HG02970 (cell line): ENCODE data around the gene CELSR2.
"Not testable (repeated sequence)": the region's sequence is repeated elsewhere in the genome, so short reads cannot be mapped to it uniquely, and the experiment has no call there.

Experiments used
- ATAC-seq: cut with Tn5 transposase; IDR thresholded peaks from one replicate; pipeline ENCODE4 v1.9.1; 2021; ENCODE audit warnings: mild to moderate bottlenecking, moderate library complexity, moderate number of reproducible peaks; ENCODE audit not compliant: unreplicated experiment, low FRiP score

Gene CELSR2

GRCh38 chr1:109248797-109249629 is at the start of gene CELSR2:
TSS of gene CELSR2 (plus strand) at chr1:109249539. CDS start at chr1:109250080, 541 bp downstream.
- ATAC-seq: peak; percentile 62

- ATAC-seq: no peak
Measured at GRCh38 chr1:109199710-109200109, 49.6 kb upstream of the CELSR2 start.

GRCh38 chr1:109201123-109201703 is 48.1 kb upstream of the CELSR2 start:
- no peak for ATAC-seq

GRCh38 chr1:109204484-109204883 is 44.9 kb upstream of the CELSR2 start:
- ATAC-seq: no peak

GRCh38 chr1:109206339-109206738 is 43.0 kb upstream of the CELSR2 start:
- no peak for ATAC-seq

- ATAC-seq: no peak
Measured at GRCh38 chr1:109207467-109208103, 41.8 kb upstream of the CELSR2 start.

- ATAC-seq: no peak
Measured at GRCh38 chr1:109208394-109208793, 40.9 kb upstream of the CELSR2 start.

- ATAC-seq: no peak
Measured at GRCh38 chr1:109208836-109209463, 40.4 kb upstream of the CELSR2 start.

- no peak for ATAC-seq
Measured at GRCh38 chr1:109210058-109210457, 39.3 kb upstream of the CELSR2 start.

GRCh38 chr1:109213345-109213823 is 36.0 kb upstream of the CELSR2 start:
- ATAC-seq: no peak

GRCh38 chr1:109213824-109214693 is 35.3 kb upstream of the CELSR2 start, which contains the start of gene SARS1:
TSS of gene SARS1 (plus strand) at chr1:109213918. CDS start at chr1:109213993, 75 bp downstream.
- ATAC-seq: peak; percentile 88

- no peak for ATAC-seq
Measured at GRCh38 chr1:109214695-109215623, 34.4 kb upstream of the CELSR2 start.

- ATAC-seq: no peak
Measured at GRCh38 chr1:109216662-109217061, 32.7 kb upstream of the CELSR2 start.

- no peak for ATAC-seq
Measured at GRCh38 chr1:109218516-109218915, 30.8 kb upstream of the CELSR2 start.

GRCh38 chr1:109221201-109221600 is 28.1 kb upstream of the CELSR2 start:
- not testable (repeated sequence) for ATAC-seq

- no peak for ATAC-seq
Measured at GRCh38 chr1:109225308-109225707, 24.0 kb upstream of the CELSR2 start.

- ATAC-seq: no peak
Measured at GRCh38 chr1:109225711-109226445, 23.5 kb upstream of the CELSR2 start.

GRCh38 chr1:109228167-109228566 is 21.2 kb upstream of the CELSR2 start:
- ATAC-seq: no peak
